ENCODE data around the gene ARMC12. TPM values are rescaled to one million over a fixed set of nuclear protein-coding genes. Genes with fewer than 3 reads are reported as not detected.
"Not testable (repeated sequence)": the region's sequence is repeated elsewhere in the genome, so short reads cannot be mapped to it uniquely, and the experiment has no call there.

ARMC12 gene
- total RNA-seq, 1 donor from 2014 or later, result not detected

DNA sequence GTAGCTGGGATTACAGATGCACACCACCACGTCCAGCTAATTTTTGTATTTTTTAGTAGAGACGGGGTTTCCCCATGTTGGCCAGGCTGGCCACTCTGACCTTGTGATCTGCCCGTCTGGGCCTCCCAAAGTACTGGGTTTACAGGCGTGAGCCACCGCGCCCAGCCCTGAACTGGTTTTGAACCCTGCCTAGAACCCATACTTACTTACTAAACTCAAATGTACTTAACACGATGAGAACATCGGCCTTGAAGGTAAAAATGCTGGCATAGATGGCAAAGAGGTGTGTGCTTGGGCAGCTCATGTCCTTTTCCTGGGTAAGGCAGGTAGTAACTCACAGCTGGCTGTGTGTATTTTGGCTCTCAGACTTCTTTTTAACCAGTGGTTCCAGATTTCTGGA, 3.2 kb upstream of the ARMC12 start:
- Histone ChIP-seq H3K27me3 (ENCODE audit: low read depth) (no peaks in the 10 kb centered on the region), H3K4me1 (peaks cover 57% of the 10 kb centered on the region), H3K9me3 (no peaks in the 10 kb centered on the region), H3K27ac (peak overlapping the region; percentile 98), H3K4me3 (no peak overlapping the region), H3K36me3 (no peaks in the 10 kb centered on the region)
- TF ChIP-seq, protein P1, sequence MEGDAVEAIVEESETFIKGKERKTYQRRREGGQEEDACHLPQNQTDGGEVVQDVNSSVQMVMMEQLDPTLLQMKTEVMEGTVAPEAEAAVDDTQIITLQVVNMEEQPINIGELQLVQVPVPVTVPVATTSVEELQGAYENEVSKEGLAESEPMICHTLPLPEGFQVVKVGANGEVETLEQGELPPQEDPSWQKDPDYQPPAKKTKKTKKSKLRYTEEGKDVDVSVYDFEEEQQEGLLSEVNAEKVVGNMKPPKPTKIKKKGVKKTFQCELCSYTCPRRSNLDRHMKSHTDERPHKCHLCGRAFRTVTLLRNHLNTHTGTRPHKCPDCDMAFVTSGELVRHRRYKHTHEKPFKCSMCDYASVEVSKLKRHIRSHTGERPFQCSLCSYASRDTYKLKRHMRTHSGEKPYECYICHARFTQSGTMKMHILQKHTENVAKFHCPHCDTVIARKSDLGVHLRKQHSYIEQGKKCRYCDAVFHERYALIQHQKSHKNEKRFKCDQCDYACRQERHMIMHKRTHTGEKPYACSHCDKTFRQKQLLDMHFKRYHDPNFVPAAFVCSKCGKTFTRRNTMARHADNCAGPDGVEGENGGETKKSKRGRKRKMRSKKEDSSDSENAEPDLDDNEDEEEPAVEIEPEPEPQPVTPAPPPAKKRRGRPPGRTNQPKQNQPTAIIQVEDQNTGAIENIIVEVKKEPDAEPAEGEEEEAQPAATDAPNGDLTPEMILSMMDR (IDR thresholded peaks at IDR 0.05), result no peak
- ATAC-seq, result no peak
- no peak for DNase-seq
- intact Hi-C loops (cut with DNase I), result no loop called here

DNA sequence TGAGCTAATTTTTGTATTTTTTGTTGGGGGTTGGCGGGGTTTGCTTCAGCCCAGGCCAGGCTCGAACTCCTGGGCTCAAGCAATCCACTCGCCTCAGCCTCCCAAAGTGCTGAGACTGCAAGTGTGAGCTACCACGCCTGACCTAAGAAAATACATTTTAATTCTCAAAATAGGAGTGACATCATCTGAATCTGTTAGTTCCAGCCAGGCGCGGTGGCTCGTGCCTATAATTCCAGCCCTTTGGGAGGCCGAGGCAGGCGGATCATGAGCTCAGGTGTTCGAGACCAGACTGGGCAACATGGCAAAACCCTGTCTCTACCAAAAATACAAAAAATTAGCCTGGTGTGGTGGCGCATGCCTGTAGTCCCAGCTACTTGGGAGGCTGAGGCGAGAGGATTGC, 2.5 kb upstream of the ARMC12 start:
- ATAC-seq; H3K36me3 ChIP-seq; H3K4me3 ChIP-seq; H3K9me3 ChIP-seq; DNase-seq; H3K27me3 ChIP-seq (ENCODE audit: low read depth); intact Hi-C loops (cut with DNase I): not testable (repeated sequence)
- H3K4me1 ChIP-seq, result peaks cover 51% of the 10 kb centered on the region
- H3K27ac ChIP-seq, result peak overlapping the region; percentile 98

DNA sequence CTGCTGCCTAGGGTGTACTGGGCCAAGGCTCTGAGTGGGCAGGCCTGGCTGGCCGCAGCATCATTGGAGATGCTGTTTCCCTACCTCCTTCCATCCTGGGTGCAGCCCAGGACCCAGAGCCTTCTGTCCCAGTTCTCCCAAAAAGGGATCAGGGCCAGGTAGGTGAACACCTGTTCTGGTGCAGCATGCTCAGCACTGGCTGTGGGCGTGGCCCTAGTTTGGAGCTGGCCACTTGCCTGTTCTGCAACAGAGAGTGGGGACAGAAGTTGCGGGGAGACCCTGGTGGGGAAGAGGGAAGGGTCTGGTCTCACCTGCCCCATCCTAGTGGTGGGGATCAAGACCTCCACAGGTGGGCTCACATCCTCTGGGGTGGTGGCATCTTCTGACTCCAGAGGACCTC, 1.4 kb upstream of the ARMC12 start:
- H3K4me3 ChIP-seq, result no peak overlapping the region
- no peak overlapping the region for H3K27ac ChIP-seq
- intact Hi-C loops (cut with DNase I), result loop anchor here (5.0 kb wide), 1 partner anchor 153 kb away; no protein-coding TSS in a partner anchor
- H3K4me1 ChIP-seq, result peaks cover 41% of the 10 kb centered on the region
- no peak for DNase-seq
- ATAC-seq, result no peak
- TF ChIP-seq, protein P1 (IDR thresholded peaks at IDR 0.05), result no peak
- no peaks in the 10 kb centered on the region for H3K27me3 ChIP-seq (ENCODE audit: low read depth)
- no peaks in the 10 kb centered on the region for H3K9me3 ChIP-seq
- H3K36me3 ChIP-seq, result no peaks in the 10 kb centered on the region

DNA sequence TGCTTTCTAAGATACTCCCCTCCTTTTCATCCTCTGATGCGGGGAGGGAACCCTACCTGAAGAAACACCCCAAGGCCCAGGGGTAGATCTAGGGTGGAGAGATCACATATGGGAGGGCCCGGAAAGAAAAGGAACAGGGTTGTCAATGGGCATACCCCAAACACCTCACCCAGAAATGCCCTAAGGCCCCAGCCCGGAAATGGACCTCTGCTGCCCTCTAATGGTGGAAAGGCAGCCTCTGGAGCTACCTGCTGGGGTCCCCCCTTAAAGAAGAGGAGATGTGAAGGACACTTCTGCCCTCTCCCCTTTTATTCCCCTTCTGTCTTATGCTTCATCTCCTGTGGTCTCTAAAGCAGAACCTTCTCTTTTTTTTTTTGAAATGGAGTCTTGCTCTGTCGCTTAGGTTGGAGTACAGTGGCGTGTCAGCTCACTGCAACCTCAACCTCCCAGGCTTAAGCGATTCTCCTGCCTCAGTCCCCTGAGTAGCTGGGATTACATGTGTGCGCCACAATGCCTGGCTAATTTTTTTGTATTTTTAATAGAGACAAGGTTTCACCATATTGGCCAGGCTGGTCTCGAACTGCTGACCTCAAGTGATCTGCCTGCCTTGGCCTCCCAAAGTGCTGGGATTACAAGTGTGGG, 458 bp upstream of the ARMC12 start:
- peak; percentile 24 to 61 for ATAC-seq

DNA sequence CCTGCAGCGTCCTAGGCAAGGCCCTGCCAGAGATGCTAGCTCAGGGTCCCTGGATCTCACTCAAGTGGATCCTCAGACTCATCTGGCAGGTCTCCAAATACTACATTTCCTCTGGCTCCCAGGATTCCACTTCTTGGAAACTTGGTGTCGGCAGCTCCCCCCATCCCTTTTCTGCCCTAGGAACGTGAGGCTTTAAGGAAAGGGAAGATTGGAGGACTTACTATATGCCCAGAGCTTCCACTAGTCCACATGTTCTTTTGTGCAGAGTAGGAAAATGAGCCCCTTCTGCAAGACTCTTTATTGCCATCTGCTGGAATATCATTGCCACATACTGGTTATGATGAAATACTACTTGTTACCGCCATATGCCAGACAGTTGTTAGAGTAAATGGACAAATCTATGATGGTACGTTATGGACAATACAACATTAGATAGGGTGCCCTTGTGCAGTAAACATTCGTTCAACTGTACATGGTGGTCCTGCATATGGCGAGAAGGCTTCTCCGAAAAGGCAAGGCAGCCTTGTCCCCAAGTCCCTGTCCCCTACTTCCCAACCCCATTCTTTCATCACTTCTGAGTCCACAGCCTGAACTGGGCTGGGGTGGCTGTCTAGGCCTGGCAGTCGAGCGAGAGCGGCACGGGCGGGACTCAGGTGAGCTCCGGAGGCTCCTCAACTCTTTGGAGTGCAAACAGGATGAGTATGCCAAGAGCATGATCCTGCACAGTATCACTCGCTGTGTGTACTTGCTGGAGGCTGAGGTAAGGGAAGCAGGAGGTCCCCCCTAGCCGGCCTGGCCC, 780 bp downstream of the ARMC12 start:
- Histone ChIP-seq H3K9me3 (no peaks in the 10 kb centered on the region), H3K27me3 (ENCODE audit: low read depth) (no peaks in the 10 kb centered on the region), H3K36me3 (no peaks in the 10 kb centered on the region), H3K4me1 (peaks cover 29% of the 10 kb centered on the region), H3K4me3 (no peak overlapping the region), H3K27ac (no peak overlapping the region)
- intact Hi-C loops (cut with DNase I), result loop anchor here (5.0 kb wide), 1 partner anchor 155 kb away; no protein-coding TSS in a partner anchor
- DNase-seq, result no peak
- peak; percentile 83 to 86 for ATAC-seq
- TF ChIP-seq, protein P1 (IDR thresholded peaks at IDR 0.05), result peak; percentile 83

More for the DNA sequence above, 458 bp upstream of the ARMC12 start:
- H3K27ac ChIP-seq, result no peak overlapping the region
- no peaks in the 10 kb centered on the region for H3K36me3 ChIP-seq
- no peaks in the 10 kb centered on the region for H3K27me3 ChIP-seq (ENCODE audit: low read depth)
- peaks cover 35% of the 10 kb centered on the region for H3K4me1 ChIP-seq
- no peaks in the 10 kb centered on the region for H3K9me3 ChIP-seq
- peak; percentile 79 for DNase-seq
- TF ChIP-seq, protein P1 (IDR thresholded peaks at IDR 0.05), result peak; percentile 88
- intact Hi-C loops (cut with DNase I), result loop anchor here (5.0 kb wide), 1 partner anchor 154 kb away; no protein-coding TSS in a partner anchor
- H3K4me3 ChIP-seq, result no peak overlapping the region

Data from lower lobe of right lung (tissue), 2 donors.